ENCODE measurements around the gene ADGRF1.

Gene ADGRF1

DNA sequence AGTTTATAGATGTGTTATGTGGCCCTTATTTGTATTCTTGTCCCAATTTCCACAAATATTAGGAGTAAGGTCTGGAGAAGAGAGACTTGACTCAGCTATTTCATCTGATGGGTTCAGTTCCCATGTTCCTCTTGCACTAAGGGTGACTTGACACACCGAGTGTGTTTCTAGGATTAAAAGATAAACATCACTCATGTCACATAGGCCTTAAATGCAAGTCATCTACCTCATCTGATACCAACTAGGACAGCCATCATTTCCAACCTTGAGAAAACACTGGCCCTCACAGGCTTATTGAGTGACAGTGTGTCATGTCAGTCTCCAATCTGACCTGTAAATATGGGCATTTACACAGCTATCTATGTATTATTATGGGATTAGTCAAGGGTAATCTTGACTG lies 67.3 kb downstream of the ADGRF1 start:
- DNase-seq (no peak), ATAC-seq (no peak)

DNA sequence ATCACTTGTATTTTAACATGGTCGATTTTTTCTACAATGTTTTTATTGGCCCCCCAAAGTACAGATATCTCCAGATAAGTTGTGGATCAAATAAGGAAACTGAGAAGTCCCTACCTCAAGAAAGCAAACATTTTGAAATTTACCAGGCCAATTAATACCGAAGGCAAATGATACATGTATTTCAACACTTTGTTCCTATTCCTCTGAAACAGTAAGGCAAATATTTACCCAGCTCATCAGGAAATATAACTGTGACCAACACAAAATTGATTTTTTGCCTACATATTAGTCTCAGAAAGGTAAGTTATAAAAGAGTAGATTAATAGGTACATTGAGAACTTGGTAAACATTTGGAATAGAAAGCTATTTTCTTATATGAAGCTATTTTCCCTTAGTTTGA lies 69.1 kb downstream of the ADGRF1 start:
- ATAC-seq (no peak), DNase-seq (no peak)

DNA sequence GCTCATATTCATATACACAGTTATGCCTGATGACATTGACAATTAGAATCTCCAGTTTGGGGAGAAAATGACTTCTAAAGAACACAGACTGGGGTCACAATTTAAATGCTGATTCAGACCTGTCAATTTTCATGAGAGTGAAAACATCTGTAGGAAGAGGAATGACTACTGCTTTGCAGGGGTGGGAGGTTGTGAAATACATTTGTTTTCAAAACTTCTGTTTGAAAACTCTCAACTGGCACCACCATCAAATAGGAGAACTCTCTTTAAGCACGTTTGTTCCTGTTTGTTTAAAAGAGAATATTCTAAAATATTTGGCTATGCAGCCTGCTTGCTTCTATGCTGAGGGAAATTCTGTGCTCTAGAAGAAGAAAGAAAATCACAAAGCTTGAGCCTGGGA lies 69.6 kb downstream of the ADGRF1 start:
- no peak for ATAC-seq

DNA sequence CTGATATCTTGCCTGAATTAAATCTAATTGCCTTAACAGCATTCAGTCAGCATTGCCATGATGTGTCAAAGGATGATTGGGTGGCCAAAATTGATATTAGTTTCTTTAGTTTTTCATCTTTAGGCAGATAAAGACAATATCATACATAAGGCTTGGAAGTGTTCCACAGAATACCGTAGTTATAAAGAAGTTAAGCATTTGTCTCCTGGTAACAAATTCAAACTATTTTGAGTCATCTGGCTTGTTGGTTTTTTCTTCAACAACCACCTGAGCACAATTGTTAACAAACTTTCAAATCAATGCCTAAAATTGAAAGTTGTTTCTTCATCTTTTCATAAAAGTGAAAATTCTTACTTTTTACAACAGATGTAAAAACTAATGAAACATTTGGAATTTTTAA lies 72.9 kb downstream of the ADGRF1 start:
- no peak for DNase-seq
- no peak for ATAC-seq

More for the DNA sequence above, 69.6 kb downstream of the ADGRF1 start:
- DNase-seq: no peak

DNA sequence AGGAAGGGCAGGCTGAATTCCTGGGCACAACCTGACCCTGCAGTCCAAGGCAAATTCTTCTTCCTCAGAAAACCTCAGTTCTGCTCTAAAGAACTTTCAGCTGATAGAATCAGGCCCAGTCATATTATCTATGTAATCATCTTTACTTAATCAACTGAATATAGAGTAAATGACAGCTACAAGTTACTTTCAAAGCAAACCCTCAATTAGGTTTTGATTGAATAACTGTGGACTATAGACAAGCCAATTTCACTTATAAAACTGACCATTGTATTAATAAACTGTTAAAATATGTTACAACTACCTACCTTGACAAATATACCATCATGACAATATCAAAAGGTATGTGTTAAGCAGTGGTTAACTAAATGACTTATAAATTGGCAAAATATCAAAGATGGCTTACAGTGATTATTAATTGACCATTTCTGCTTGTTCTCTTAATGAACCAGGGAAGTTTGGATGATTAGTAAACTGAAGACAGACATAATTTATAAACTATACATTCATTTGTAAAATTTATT lies 74.2 kb downstream of the ADGRF1 start:
- ATAC-seq (no peak), DNase-seq (no peak)

DNA sequence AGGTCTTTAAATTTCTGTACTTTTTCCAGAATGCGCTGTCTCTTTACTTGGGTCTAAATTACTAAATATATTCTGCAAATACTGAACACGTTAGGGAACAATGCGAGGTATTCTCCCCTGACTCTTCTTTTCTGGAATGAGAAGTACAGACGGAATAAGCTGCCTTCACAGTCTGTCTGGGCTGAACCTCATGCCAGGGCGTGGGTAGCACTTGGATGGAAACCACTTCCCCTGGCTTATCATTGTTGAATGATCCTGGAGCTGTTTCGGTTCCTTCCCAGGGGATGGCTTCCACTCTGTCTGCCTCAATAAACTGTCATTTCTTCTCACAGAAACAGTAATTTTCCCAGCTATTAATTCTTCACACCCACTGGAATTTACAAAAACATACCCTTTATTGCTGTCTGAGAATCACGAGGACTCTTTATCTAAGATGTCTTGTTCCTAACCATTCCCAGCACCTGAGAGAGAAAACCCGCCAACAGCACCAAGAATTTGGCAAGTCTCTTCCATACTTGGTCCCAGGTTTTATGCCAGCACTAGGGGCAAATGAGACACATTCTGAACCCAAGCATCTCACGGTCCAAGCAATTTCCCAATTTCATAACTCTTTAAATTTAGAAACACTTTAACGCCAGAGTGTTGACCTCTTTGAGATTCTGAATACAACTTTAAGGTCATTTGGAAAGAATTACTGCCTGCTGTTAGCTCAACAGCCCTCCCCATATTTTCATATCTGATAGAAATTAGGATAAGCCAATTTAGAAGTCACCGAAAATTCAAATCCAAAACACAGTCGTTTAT lies 77.2 kb downstream of the ADGRF1 start:
- ATAC-seq (no peak), DNase-seq (no peak)

DNA sequence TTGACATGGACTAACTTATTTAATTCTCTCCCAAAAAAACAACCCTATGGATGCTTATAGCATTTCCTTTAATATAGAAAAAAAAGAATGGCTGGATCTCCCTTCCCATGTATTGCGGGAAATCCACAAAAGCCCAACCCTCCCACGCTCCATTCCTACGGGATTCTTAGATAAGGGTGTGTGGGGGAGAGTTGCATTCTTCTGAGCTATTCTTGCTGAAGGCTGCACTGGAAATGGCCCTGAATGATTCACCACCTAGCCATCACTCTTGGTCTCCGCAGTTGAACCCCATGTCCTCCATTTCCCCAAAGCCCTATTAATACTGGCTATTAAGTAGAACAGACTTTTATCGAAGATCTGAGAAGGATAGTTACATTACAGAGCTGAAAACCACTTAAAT lies 78.5 kb downstream of the ADGRF1 start:
- ATAC-seq: no peak

DNA sequence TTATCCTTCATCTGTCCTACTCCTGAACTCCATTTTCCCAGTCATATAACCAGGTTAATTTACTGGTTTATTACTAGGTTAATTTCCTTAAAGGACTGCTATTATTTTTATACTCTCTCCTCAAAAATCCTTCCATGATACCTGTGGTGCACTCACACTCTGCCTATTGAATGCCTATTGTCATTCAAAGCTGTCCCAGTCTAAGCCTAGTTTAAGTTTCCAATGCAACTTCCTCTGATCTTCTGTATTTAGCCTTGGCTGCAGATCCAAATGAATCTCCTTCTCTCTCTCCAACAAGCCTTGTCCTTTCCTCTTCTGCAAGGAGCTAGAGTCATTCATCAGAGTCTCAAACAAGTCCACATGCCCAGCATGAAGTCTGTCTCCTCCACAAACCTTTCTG lies 79.1 kb downstream of the ADGRF1 start:
- ATAC-seq: no peak
- no peak for DNase-seq

More for the DNA sequence above, 78.5 kb downstream of the ADGRF1 start:
- no peak for DNase-seq

DNA sequence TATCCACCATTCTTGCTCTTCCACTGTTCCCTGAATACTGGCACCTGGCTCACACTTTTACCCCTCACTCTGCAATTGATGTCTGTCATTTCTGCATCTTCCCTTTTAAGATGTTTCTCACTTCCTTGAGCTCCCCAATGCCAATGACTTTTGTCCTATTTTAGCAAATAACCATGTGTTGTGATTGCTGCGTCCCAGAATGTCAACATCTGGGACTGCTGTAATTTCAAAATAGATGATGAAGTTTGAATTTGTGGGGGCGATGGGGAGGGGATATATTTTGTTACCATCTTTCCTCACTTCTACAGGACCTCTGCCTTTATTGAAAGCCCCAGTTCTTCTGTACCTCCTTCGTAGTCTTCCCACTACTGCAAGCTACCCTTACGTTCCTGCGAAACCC lies 80.4 kb downstream of the ADGRF1 start:
- no peak for ATAC-seq

DNA sequence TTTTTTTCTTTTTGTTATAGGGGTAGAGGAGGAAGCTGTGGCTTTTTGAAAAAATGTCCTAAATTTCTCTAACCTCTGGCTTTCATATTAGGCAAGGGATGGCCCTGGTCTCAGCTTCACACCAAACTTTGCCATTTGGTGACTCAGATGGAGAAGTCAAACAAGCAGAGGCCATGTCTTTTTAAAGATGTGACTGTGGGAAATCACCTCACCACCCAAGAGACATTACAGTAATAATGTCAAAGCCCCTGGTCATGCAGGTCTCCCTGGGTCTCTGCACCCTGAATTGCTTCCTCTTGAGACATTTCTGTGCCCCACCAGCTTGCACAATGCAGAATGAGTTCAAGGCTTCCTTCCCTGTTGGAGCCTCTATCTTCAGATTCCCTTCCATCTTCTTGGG lies 80.9 kb downstream of the ADGRF1 start:
- DNase-seq (no peak), ATAC-seq (no peak)

More for the DNA sequence above, 80.4 kb downstream of the ADGRF1 start:
- no peak for DNase-seq

DNA sequence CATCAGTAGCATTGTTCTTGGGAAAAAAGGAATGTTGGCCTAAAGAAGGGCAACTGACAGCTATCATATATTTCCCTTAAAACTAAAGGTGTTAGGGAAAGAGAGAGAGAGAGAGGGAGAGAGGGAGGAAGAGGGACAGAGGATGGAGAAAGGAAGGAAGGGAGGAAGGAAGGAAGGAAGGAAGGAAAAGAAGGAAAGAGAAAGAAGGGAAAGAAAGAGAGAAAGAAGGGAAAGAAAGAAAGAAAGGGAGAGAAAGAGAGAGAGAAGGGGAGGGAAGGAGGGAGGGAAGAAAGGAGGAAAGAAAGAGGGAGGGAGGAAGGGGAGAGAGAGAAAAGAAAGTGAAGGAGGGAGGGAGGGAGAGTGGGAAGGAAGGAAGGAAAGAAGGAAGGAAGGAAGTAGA lies 82.7 kb downstream of the ADGRF1 start:
- DNase-seq (no peak), ATAC-seq (no peak)

DNA sequence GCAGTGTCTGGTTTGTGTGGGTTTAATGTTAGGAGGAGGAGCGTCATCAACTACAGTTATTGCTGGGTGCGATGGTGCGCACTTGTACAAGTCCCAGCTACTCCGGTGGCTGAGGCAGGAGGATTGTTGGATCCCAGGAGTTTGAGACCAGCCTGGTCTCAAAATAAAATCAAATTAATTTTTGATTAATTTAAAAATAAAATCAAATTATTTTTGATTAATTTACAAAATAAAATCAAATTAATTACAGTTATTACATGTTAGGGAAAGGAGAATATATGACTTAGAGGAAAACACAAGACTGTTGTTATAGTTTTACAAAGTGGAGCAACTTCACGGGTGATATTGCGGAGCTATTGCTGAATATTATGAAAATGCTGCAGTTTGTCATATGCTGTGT lies 85.7 kb downstream of the ADGRF1 start:
- ATAC-seq: no peak

DNA sequence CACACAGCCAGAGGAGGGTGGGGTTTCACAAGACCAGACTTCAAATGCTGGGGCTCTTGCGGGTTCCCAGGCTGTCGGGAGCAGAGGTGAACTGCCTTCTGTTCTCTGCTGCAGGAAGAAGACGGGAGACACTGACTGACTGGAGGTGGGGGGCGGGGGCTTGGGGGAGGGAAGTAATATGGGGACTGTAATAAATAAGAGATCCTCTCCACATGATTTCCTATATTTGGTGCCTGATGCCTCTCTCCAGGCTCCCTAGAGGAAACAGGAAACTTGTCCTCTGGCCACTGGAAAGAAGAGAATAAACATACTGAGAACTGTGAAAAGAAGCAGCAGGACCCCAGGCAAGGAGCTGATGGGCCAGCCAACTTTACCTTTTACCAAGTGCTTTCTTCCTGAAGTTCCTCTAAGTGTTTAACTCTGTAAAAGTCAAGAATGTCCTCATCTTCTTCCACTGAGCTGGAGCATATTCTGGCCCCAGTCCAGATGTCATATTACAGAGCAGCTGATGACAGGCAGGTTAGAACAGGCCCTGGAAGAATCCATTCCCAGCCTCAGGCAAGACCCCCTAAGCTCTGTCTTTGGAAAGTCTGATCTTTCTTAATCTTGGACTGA lies 87.2 kb downstream of the ADGRF1 start:
- DNase-seq: no peak
- no peak for ATAC-seq

More for the DNA sequence above, 85.7 kb downstream of the ADGRF1 start:
- DNase-seq: no peak

DNA sequence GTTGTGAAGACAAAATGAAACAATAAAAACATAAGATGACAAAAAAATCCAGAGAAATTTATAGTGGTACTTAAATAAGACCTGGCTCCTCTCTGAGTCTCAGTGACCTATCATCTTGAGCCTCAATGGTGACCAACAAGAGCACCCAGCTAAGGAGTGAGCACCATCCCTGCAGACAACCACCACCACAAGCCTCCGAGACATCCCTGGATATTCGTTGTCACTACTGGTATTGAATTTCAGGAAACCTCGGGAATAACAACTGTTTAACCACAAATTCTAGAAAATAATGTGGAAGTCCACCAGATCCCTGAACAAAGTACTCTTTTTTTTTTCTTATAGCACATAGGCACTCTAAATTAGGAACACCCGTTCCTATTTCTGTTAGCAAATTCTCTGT lies 88.2 kb downstream of the ADGRF1 start:
- DNase-seq (no peak), ATAC-seq (no peak)

DNA sequence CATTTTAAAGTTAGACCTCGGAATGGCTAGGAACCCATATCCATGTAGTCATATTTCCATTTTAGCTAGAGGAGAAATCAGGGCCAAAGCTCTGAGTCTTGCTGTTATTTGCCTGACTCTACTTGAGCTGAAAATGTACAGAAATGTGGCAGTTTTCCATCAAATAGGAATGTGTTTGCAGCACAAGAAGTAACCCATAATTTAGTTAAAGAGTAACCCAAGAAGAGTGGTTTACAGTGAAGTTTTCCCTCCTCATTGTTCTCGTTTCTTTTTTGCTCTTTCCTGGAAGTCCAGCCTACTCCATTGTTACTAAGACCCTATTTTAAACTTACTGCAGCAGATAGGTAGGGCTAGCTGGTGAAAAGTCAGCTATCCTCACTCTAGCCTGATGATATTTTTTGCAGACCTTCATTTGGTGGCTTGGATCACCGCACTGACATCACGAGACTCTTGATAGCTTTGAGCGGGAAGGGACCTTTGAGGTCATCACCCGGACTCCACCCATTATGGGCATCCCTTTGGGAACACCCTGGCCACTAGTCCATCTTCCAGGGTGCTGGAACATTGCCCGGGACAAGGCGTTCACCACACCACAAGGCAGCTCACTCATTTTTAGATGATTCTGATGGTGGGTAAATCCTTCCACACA lies 92.4 kb downstream of the ADGRF1 start:
- ATAC-seq (no peak), DNase-seq (no peak)

DNA sequence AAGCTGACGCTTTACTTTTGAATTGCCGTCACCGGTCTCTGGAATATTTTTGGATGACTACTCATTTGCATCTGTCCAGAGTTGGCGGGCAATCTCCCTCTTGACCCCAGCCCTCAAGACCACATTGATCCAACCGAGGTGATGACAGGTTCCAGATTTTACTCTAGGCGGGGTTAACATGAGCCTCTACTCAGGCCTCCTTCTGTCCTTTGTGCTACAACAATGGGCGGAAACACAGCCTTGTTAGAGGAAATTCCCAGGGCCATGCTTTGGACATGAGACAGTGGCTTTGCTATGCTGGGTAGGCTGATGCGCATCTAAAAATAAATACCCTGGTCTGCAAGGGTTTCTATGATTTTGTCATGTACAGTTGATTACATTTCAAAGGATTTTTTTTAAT lies 93.4 kb downstream of the ADGRF1 start:
- DNase-seq: no peak
- ATAC-seq: no peak

Measured in stimulated activated naive CD8-positive, alpha-beta T cell treated with anti-CD3 and anti-CD28 coated beads, Interleukin-15, Interleukin-2, amounts not matched to agents 100 U/mL and 50 U/mL, for 24 hours (primary cell).